Panc1 (cell line): Measurements from ENCODE around the gene PTMS.

Experiments
- TCF7L2 ChIP-seq: IDR thresholded peaks from 2 replicates; pipeline ENCODE4 v1.6.1; 2011; ENCODE audit warnings: mild to moderate bottlenecking, low read depth, low read length, inconsistent platforms
- TF ChIP-seq, protein P1 (sequence below): fragments of 450-650 bp; IDR thresholded peaks from 2 replicates; pipeline ENCODE4 v1.5.1; 2017; ENCODE audit warnings: mild to moderate bottlenecking
- TF ChIP-seq, protein P2 (sequence below), 2 experiments: IDR thresholded peaks; 2 replicates each; pipeline ENCODE4 v1.6.1; 2011 to 2012; ENCODE audit warnings: low read depth in 2 of 2, control low read depth in 1 of 2, low read length in 1 of 2, mild to moderate bottlenecking in 1 of 2, moderate library complexity in 1 of 2; ENCODE audit not compliant: insufficient read depth in 1 of 2

GRCh38 chr12:6792522-6793201 lies 26.5 kb downstream of the PTMS start:
- TF ChIP-seq, protein P1, sequence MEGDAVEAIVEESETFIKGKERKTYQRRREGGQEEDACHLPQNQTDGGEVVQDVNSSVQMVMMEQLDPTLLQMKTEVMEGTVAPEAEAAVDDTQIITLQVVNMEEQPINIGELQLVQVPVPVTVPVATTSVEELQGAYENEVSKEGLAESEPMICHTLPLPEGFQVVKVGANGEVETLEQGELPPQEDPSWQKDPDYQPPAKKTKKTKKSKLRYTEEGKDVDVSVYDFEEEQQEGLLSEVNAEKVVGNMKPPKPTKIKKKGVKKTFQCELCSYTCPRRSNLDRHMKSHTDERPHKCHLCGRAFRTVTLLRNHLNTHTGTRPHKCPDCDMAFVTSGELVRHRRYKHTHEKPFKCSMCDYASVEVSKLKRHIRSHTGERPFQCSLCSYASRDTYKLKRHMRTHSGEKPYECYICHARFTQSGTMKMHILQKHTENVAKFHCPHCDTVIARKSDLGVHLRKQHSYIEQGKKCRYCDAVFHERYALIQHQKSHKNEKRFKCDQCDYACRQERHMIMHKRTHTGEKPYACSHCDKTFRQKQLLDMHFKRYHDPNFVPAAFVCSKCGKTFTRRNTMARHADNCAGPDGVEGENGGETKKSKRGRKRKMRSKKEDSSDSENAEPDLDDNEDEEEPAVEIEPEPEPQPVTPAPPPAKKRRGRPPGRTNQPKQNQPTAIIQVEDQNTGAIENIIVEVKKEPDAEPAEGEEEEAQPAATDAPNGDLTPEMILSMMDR, result no peak
- TF ChIP-seq, protein P2, sequence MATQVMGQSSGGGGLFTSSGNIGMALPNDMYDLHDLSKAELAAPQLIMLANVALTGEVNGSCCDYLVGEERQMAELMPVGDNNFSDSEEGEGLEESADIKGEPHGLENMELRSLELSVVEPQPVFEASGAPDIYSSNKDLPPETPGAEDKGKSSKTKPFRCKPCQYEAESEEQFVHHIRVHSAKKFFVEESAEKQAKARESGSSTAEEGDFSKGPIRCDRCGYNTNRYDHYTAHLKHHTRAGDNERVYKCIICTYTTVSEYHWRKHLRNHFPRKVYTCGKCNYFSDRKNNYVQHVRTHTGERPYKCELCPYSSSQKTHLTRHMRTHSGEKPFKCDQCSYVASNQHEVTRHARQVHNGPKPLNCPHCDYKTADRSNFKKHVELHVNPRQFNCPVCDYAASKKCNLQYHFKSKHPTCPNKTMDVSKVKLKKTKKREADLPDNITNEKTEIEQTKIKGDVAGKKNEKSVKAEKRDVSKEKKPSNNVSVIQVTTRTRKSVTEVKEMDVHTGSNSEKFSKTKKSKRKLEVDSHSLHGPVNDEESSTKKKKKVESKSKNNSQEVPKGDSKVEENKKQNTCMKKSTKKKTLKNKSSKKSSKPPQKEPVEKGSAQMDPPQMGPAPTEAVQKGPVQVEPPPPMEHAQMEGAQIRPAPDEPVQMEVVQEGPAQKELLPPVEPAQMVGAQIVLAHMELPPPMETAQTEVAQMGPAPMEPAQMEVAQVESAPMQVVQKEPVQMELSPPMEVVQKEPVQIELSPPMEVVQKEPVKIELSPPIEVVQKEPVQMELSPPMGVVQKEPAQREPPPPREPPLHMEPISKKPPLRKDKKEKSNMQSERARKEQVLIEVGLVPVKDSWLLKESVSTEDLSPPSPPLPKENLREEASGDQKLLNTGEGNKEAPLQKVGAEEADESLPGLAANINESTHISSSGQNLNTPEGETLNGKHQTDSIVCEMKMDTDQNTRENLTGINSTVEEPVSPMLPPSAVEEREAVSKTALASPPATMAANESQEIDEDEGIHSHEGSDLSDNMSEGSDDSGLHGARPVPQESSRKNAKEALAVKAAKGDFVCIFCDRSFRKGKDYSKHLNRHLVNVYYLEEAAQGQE (IDR thresholded peaks at IDR 0.05; ENCODE audit: insufficient read depth in 1 of 2, low read depth in 2 of 2, low read length in 1 of 2), result no peak
- TF ChIP-seq TCF7L2, result no peak
